IPS-20b (cell line): ENCODE results near the gene BCAR1.
"Not testable (repeated sequence)": the region's sequence is repeated elsewhere in the genome, so short reads cannot be mapped to it uniquely, and the experiment has no call there.

Experiments
- H3K27ac ChIP-seq: one replicate; pipeline ENCODE4 v1.5.1; 2013; ENCODE audit warnings: low read length
- H3K27me3 ChIP-seq: 2 replicates; pipeline ENCODE4 v1.6.1; 2013; ENCODE audit warnings: mild to moderate bottlenecking, low read length, inconsistent platforms; ENCODE audit not compliant: insufficient read depth
- H3K36me3 ChIP-seq: 2 replicates; pipeline ENCODE4 v1.6.1; 2013; ENCODE audit warnings: low read depth, mild to moderate bottlenecking, inconsistent platforms, low read length, moderate library complexity; ENCODE audit not compliant: insufficient read depth
- H3K4me1 ChIP-seq: 2 replicates; pipeline ENCODE4 v1.6.1; 2013; ENCODE audit warnings: mild to moderate bottlenecking, control low read depth, inconsistent platforms, low read length, moderate library complexity; ENCODE audit not compliant: insufficient read depth
- H3K4me3 ChIP-seq: 2 replicates; pipeline ENCODE4 v1.5.1; 2013; ENCODE audit warnings: mild to moderate bottlenecking, low read length, inconsistent platforms
- H3K9ac ChIP-seq: 2 replicates; pipeline ENCODE4 v1.6.1; 2013; ENCODE audit warnings: low read depth, mild to moderate bottlenecking, inconsistent platforms, low read length, moderate library complexity
- H3K9me3 ChIP-seq: 2 replicates; pipeline ENCODE4 v1.6.1; 2013; ENCODE audit warnings: mild to moderate bottlenecking, low read depth, low read length, inconsistent platforms; ENCODE audit not compliant: insufficient read depth

Gene BCAR1

DNA sequence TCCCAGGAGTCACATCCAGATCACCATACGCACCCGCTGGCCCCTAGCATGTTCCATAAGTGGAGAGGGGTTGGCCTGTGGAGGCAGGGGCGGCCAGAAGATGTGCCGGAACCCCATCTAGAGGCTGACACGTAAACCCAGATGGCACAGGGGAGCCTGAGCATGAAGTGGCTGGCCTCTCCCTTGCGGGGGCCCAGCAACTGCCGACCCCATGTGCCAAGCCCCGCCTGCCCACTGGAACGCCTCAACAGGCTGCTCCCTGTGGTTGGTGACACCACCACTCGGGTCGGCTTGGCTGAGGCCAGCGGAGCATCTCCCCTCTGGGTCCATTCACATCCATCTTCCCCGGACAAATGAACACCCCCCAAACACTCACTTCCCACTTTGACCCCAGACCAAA, 9.5 kb downstream of the BCAR1 start:
- no peaks in the 10 kb centered on the region for H3K27me3 ChIP-seq
- H3K4me1 ChIP-seq, result peaks cover 24% of the 10 kb centered on the region
- H3K9me3 ChIP-seq, result no peaks in the 10 kb centered on the region
- peaks cover 48% of the 10 kb centered on the region for H3K36me3 ChIP-seq
- H3K4me3 ChIP-seq, result no peak overlapping the region
- no peak overlapping the region for H3K27ac ChIP-seq
- H3K9ac ChIP-seq, result no peak overlapping the region

- Histone ChIP-seq H3K27me3 (no peaks in the 10 kb centered on the region), H3K27ac (no peak overlapping the region), H3K4me1 (peaks cover 20% of the 10 kb centered on the region), H3K36me3 (peaks cover 52% of the 10 kb centered on the region), H3K9ac (no peak overlapping the region), H3K4me3 (no peak overlapping the region), H3K9me3 (no peaks in the 10 kb centered on the region)
Measured at GRCh38 chr16:75241412-75241811, 10.0 kb downstream of the BCAR1 start.

GRCh38 chr16:75240633-75241032, 10.8 kb downstream of the BCAR1 start:
- H3K27ac ChIP-seq, H3K27me3 ChIP-seq, H3K4me3 ChIP-seq, H3K9me3 ChIP-seq, H3K9ac ChIP-seq: not testable (repeated sequence)
- peaks cover 13% of the 10 kb centered on the region for H3K4me1 ChIP-seq
- peaks cover 60% of the 10 kb centered on the region for H3K36me3 ChIP-seq

- peaks cover 4% of the 10 kb centered on the region for H3K4me1 ChIP-seq
- peaks cover 66% of the 10 kb centered on the region for H3K36me3 ChIP-seq
- no peak overlapping the region for H3K9ac ChIP-seq
- no peak overlapping the region for H3K4me3 ChIP-seq
- no peak overlapping the region for H3K27ac ChIP-seq
- H3K9me3 ChIP-seq, result no peaks in the 10 kb centered on the region
- no peaks in the 10 kb centered on the region for H3K27me3 ChIP-seq
Measured at GRCh38 chr16:75239542-75240122, 11.8 kb downstream of the BCAR1 start.

DNA sequence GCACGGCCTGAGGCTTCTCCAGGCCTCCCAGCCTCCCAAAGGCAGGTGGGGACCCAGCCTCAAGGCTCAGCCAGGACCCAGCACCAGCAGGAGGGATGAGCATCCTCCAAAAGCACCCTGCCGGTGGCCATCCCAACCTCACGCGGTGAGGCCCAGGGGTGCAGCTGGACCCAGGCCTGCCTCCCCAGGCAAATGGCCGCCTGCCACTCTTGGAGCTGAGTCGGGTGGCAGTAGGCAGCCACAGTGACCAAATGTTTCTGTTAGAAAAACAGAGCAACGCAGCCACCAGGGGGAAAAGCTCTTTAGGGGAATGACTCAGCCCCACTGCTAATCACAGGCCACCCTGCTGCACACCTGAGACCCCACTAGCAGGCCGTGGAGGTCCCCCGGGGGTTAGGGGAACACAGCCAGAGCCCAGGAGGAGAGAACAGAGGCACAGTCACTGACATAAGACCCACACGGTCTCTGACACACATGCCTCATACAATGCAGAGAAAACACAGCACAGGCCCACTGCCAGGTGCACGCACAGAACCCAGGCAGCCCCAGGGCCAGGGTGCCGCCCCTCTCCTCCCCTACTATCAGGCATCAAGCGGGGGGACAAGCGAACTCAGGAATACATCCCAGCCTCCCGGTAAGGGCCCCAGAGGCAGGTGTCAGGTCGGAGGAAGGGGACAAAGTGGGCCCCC, 12.4 kb downstream of the BCAR1 start:
- Histone ChIP-seq H3K36me3 (peaks cover 71% of the 10 kb centered on the region), H3K4me3 (no peak overlapping the region), H3K9me3 (no peaks in the 10 kb centered on the region), H3K9ac (no peak overlapping the region), H3K27me3 (no peaks in the 10 kb centered on the region), H3K4me1 (no peaks in the 10 kb centered on the region), H3K27ac (no peak overlapping the region)

GRCh38 chr16:75238132-75238852, 13.1 kb downstream of the BCAR1 start:
- Histone ChIP-seq H3K4me3 (no peak overlapping the region), H3K9me3 (no peaks in the 10 kb centered on the region), H3K27ac (no peak overlapping the region), H3K27me3 (no peaks in the 10 kb centered on the region), H3K4me1 (no peaks in the 10 kb centered on the region), H3K36me3 (peaks cover 69% of the 10 kb centered on the region), H3K9ac (no peak overlapping the region)

DNA sequence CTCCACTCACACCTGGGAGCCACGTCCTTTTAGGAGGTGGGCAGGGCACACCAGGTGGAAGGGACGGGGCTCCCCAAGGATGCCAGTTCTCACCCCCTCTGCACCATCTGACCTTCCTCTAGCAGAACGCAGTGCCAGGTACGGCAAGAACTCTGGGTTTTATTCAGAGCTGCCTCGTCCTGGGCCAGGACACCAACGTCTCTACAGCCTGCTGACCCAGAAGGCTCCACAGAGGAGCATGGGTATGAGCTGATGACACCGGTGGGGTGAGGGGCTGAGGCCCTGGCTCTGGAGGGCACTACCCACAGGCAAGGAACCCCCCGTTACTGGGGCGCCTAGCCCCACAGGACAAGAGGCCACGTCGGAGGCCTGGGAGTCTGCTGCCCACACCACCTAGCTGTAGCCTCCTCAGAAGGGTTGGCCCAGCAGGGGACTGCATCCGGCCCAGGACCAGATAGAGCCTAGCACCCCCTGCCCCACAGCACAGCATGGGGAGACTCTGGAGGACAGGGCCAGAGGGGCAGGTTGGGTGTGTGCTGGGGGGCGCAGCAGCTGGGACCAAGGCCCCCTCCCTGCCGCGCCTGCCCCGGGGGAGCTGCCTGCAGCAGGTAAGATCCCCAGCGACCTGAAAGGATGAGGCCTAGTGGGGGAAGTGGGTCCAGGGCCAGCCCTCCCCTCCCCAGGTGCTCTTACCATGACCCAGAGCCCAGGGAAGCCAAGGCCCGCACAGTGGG, 13.9 kb downstream of the BCAR1 start:
- Histone ChIP-seq H3K9me3 (no peaks in the 10 kb centered on the region), H3K4me1 (no peaks in the 10 kb centered on the region), H3K4me3 (no peak overlapping the region), H3K27me3 (no peaks in the 10 kb centered on the region), H3K36me3 (peaks cover 70% of the 10 kb centered on the region), H3K9ac (no peak overlapping the region), H3K27ac (no peak overlapping the region)

DNA sequence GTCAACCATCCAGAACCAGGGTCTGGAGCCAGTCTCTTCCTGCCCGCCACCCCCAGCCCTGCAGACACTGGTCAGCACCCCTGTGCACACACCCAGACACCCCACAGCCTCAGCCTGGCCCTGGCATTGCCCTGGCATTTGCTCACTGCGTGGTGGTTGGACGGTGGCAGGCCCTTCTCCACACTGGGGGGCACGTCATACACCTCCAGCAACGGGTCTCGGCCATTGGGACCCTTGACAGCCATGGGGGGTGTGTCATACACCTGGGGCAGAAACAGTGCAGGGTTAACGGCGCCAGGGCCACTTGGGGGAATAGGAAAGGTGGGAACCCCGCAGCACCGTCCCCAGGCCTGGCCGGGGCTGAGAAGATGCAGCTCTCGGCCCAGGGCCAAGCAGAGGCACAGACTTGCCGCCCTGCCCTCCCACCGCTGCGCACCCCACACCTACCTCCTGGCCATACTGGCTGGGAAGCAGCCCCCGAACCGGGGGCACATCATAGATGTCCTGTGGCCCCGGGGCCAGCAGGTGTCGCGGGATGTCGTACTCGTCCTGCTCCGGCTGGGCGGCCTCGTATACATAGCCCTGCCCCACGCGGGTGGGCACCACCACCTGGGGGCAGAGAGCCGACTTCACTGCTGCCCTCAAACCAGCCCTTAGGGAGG, 14.6 kb downstream of the BCAR1 start:
- Histone ChIP-seq H3K4me3 (no peak overlapping the region), H3K4me1 (no peaks in the 10 kb centered on the region), H3K9me3 (no peaks in the 10 kb centered on the region), H3K27me3 (no peaks in the 10 kb centered on the region), H3K27ac (no peak overlapping the region), H3K36me3 (peaks cover 68% of the 10 kb centered on the region), H3K9ac (no peak overlapping the region)

GRCh38 chr16:75236232-75236631, 15.2 kb downstream of the BCAR1 start:
- peaks cover 67% of the 10 kb centered on the region for H3K36me3 ChIP-seq
- no peak overlapping the region for H3K27ac ChIP-seq
- no peak overlapping the region for H3K4me3 ChIP-seq
- H3K27me3 ChIP-seq, result no peaks in the 10 kb centered on the region
- no peaks in the 10 kb centered on the region for H3K4me1 ChIP-seq
- no peak overlapping the region for H3K9ac ChIP-seq
- no peaks in the 10 kb centered on the region for H3K9me3 ChIP-seq

GRCh38 chr16:75235721-75236193, 15.7 kb downstream of the BCAR1 start:
- H3K36me3 ChIP-seq, result peaks cover 65% of the 10 kb centered on the region

More at GRCh38 chr16:75235721-75236193, 15.7 kb downstream of the BCAR1 start:
- no peak overlapping the region for H3K27ac ChIP-seq
- no peaks in the 10 kb centered on the region for H3K4me1 ChIP-seq
- H3K9ac ChIP-seq, result no peak overlapping the region
- H3K4me3 ChIP-seq, result no peak overlapping the region
- no peaks in the 10 kb centered on the region for H3K9me3 ChIP-seq
- H3K27me3 ChIP-seq, result no peaks in the 10 kb centered on the region
